Mucosa of rectum (tissue), 2 donors: ENCODE measurements around the gene ABCC6.

Source experiments
- H3K27ac ChIP-seq, 2 donors: one replicate each; pipeline ENCODE4 v1.7.0; 2013; ENCODE audit warnings: inconsistent platforms in 2 of 2, low read depth in 2 of 2, low read length in 2 of 2
- H3K27me3 ChIP-seq, 2 donors: one replicate each; pipeline ENCODE4 v1.7.0; 2013; ENCODE audit warnings: low read length in 2 of 2; ENCODE audit not compliant: control insufficient read depth in 2 of 2, insufficient read depth in 2 of 2
- H3K36me3 ChIP-seq, 2 donors: one replicate each; pipeline ENCODE4 v1.7.0; 2013; ENCODE audit warnings: low read length in 2 of 2; ENCODE audit not compliant: control insufficient read depth in 2 of 2, insufficient read depth in 2 of 2
- H3K4me1 ChIP-seq, 2 donors: one replicate each; pipeline ENCODE4 v1.7.0; 2013; ENCODE audit warnings: low read length in 2 of 2, mild to moderate bottlenecking in 1 of 2; ENCODE audit not compliant: control insufficient read depth in 2 of 2, insufficient read depth in 2 of 2
- H3K4me3 ChIP-seq, 2 donors: one replicate each; pipeline ENCODE4 v1.7.0; 2013; ENCODE audit warnings: low read length in 2 of 2
- H3K9ac ChIP-seq, 2 donors: one replicate each; pipeline ENCODE4 v1.7.0; 2013; ENCODE audit warnings: low read length in 2 of 2, low read depth in 1 of 2, mild to moderate bottlenecking in 1 of 2
- H3K9me3 ChIP-seq, 2 donors: one replicate each; pipeline ENCODE4 v1.7.0; 2013; ENCODE audit warnings: low read length in 2 of 2; ENCODE audit not compliant: control insufficient read depth in 2 of 2
- donor health status: healthy.
- donor health status: Normal muscosa, but diverticular disease.

Gene ABCC6

DNA sequence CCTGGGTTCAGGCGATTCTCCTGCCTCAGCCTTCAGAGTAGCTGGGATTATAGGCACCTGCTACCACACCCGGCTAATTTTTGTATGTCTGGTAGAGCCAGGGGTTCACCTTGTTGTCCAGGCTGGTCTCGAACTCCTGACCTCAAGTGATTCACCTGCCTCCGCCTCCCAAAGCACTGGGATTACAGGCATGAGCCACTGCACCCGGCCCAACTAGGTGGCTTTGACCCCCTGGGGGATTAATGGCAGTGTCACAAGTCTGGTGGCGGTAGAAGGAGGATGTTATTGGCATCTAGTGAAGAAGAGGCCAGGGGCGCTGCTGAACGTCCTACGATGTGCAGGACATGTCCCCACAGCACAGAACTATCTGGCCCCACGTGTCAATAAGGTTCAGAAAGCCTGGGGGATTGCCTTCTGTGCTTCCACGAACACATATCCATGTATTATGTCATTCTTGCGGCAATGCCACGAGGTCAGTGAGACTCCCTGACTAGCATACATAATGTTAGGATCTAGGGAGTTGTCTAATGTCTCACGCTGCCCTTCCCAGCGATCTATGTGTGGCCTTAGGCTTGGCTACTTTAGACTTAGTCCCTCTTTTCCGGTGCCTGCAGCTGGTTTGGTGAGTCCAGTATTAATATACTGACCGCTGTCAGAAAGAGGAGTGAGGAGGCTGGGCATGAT, 75.8 kb downstream of the ABCC6 start:
- Histone ChIP-seq H3K27me3 (no peaks in the 10 kb centered on the region), H3K27ac (no peak overlapping the region), H3K9ac (no peak overlapping the region), H3K36me3 (peaks cover 6 to 8% of the 10 kb centered on the region in 2 donors), H3K4me1 (no peaks in the 10 kb centered on the region), H3K4me3 (no peak overlapping the region), H3K9me3 (no peaks in the 10 kb centered on the region)

GRCh38 chr16:16146380-16147315, 76.6 kb downstream of the ABCC6 start:
- no peaks in the 10 kb centered on the region for H3K27me3 ChIP-seq

GRCh38 chr16:16145286-16145685, 78.0 kb downstream of the ABCC6 start:
- Histone ChIP-seq H3K4me3 (no peak overlapping the region), H3K36me3 (peaks cover 10 to 12% of the 10 kb centered on the region in 2 donors), H3K4me1 (no peaks in the 10 kb centered on the region), H3K9ac (no peak overlapping the region), H3K27me3 (no peaks in the 10 kb centered on the region), H3K9me3 (no peaks in the 10 kb centered on the region), H3K27ac (no peak overlapping the region)

More at GRCh38 chr16:16146380-16147315, 76.6 kb downstream of the ABCC6 start:
- Histone ChIP-seq H3K4me1 (no peaks in the 10 kb centered on the region), H3K9ac (no peak overlapping the region), H3K36me3 (peaks cover 7 to 10% of the 10 kb centered on the region in 2 donors), H3K27ac (no peak overlapping the region), H3K9me3 (no peaks in the 10 kb centered on the region), H3K4me3 (no peak overlapping the region)

DNA sequence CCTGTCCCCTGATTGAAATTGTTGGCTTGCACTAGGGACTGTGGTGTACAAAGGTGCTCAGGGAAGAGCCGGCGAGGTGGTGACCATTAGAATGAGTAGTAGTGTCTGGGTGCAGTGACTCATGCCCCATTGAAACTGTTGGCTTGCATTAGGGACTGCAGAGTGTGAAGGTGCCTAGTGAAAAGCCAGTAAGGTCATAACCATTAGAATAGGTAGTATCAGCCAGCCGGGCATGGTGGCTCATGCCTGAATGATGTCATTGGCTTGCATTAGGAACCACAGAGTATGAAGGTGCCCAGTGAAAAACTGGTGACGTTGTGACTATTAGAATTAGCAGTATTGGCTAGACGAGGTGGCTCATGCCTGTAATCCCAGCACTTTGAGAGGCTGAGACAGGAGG, 78.9 kb downstream of the ABCC6 start:
- Histone ChIP-seq H3K27me3 (no peaks in the 10 kb centered on the region), H3K36me3 (peaks cover 10 to 19% of the 10 kb centered on the region in 2 donors), H3K9me3 (no peaks in the 10 kb centered on the region), H3K9ac (no peak overlapping the region), H3K4me3 (no peak overlapping the region), H3K4me1 (no peaks in the 10 kb centered on the region), H3K27ac (no peak overlapping the region)

DNA sequence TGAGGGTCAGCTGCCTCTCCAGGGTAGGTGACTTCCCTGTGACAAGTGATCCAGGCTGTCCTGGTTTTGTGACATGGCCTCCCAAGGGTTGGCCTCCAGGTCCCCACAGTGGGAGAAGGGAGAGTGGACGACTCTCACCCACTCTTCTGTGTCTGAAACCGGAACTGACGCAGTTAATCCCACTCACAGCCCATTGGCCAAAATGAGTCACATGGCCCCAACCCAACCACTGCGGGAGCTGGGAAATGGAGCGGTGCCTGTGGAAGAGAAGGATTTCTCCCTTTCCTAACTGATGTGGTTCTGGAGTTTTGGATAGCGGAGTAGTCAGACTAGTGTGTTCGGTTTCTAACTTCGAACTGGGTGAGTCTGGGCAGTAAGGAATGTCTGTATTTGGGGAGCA, 79.4 kb downstream of the ABCC6 start:
- H3K9ac ChIP-seq = no peak overlapping the region
- H3K9me3 ChIP-seq = no peaks in the 10 kb centered on the region
- no peak overlapping the region for H3K4me3 ChIP-seq
- H3K27ac ChIP-seq = no peak overlapping the region
- peaks cover 10 to 19% of the 10 kb centered on the region in 2 donors for H3K36me3 ChIP-seq
- no peaks in the 10 kb centered on the region for H3K4me1 ChIP-seq
- no peaks in the 10 kb centered on the region for H3K27me3 ChIP-seq

- peaks cover 13 to 23% of the 10 kb centered on the region in 2 donors for H3K36me3 ChIP-seq
- H3K9me3 ChIP-seq = no peaks in the 10 kb centered on the region
- no peak overlapping the region for H3K4me3 ChIP-seq
- no peak overlapping the region for H3K27ac ChIP-seq
- no peaks in the 10 kb centered on the region for H3K27me3 ChIP-seq
- H3K9ac ChIP-seq = no peak overlapping the region
- H3K4me1 ChIP-seq = no peaks in the 10 kb centered on the region
These were observed 80.1 kb downstream of the ABCC6 start for GRCh38 chr16:16143038-16143763.

DNA sequence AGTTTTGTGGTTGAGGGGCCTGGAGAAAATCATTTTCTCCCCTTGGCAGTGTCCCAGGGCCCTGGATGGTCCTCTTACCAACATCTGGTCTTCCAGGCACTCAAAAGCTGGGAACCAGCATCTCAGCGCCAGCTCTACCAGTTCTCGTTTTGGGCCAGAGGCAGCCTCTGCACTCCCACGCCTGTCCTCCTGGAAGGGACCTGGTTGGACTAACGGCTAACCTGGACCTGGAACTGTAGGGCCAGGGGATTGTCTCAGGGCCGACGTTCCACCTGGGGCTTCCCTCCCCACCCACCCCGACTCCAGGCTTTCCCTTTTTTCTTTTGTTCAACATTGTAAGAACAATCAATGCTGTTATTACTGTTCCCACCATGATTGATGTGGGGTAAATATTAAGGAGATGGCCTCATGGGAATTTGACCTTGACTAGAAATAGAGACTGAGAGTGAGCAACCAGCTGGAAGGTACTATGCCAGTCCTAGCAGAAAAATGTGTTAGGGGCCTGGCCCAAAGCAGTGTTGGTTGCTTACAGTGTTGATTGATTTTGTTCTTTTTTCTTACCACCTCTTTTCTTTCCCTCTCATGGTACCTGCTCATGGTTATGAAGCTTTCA, 81.4 kb downstream of the ABCC6 start:
- H3K4me1 ChIP-seq = no peaks in the 10 kb centered on the region
- H3K4me3 ChIP-seq = no peak overlapping the region
- H3K36me3 ChIP-seq = peaks cover 22 to 32% of the 10 kb centered on the region in 2 donors
- no peaks in the 10 kb centered on the region for H3K27me3 ChIP-seq
- no peaks in the 10 kb centered on the region for H3K9me3 ChIP-seq
- no peak overlapping the region for H3K9ac ChIP-seq
- H3K27ac ChIP-seq = no peak overlapping the region

GRCh38 chr16:16141141-16141540, 82.2 kb downstream of the ABCC6 start:
- no peaks in the 10 kb centered on the region for H3K4me1 ChIP-seq
- H3K9me3 ChIP-seq = no peaks in the 10 kb centered on the region
- peaks cover 30 to 39% of the 10 kb centered on the region in 2 donors for H3K36me3 ChIP-seq
- H3K27me3 ChIP-seq = no peaks in the 10 kb centered on the region
- no peak overlapping the region for H3K27ac ChIP-seq
- H3K4me3 ChIP-seq = no peak overlapping the region
- no peak overlapping the region for H3K9ac ChIP-seq

DNA sequence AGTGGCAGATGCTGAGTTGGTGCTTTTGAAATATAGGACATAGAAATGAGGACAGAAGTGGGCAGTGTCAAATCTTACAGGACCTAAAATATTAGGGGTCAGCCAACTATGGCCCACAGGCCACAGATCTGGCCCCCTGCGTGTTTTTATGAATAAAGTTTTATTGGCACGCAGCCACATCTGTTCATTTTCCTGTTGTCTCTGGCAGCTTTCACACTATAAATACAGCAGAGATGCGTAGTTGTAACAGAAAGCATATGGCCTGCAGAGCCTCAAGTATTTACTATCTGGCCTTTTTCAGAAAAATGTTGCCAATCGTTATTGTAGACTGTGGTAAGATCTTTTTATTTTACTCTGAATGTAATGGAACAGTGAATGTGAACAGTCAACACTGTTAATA, 82.8 kb downstream of the ABCC6 start:
- Histone ChIP-seq H3K36me3 (peaks cover 30 to 40% of the 10 kb centered on the region in 2 donors), H3K9ac (no peak overlapping the region), H3K4me3 (no peak overlapping the region), H3K4me1 (no peaks in the 10 kb centered on the region), H3K27ac (no peak overlapping the region), H3K9me3 (no peaks in the 10 kb centered on the region), H3K27me3 (no peaks in the 10 kb centered on the region)
